Measurements from ENCODE around the gene FIP1L1.
A peak's percentile ranks its signal among the peaks of the same experiment; 100 is the strongest.
"Not testable (repeated sequence)": the region's sequence is repeated elsewhere in the genome, so short reads cannot be mapped to it uniquely, and the experiment has no call there.

Gene FIP1L1

GRCh38 chr4:53380221-53380620 is 2.8 kb downstream of the FIP1L1 start:
- DNase-seq: no peak

DNA sequence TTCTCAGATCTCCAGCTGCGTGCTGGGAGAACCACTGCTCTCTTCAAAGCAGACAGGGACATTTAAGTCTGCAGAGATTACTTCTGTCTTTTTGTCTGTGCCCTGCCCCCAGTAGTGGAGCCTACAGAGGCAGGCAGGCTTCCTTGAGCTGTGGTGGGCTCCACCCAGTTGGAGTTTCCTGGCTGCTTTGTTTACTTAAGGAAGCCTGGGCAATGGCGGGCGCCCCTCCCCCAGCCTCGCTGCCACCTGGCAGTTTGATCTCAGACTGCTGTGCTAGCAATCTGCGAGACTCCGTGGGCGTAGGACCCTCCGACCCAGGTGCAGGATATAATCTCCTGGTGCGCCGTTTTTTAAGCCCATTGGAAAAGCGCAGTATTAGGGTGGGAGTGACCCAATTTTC is 32.0 kb downstream of the FIP1L1 start:
- DNase-seq: not testable (repeated sequence)

DNA sequence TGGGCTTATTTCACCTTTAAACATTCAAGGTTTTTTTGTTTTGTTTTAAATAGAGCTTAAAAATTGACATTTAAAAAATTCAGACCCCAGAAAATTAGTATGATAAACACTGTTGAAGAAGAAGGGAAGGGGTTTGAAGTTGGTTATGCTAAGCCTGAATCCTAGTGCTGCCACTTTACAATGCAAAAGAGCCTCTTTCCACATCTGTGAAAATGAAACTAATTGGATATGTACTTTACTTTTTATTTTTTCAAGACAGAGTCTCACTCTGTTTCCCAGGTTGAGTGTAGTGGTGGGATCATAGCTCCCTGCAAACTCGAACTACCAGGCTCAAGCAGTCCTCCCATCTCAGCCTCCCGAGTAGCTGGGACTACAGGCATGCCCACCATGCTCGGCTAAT is 41.8 kb downstream of the FIP1L1 start:
- DNase-seq: no peak

- no peak for DNase-seq
These were observed 44.4 kb downstream of the FIP1L1 start for GRCh38 chr4:53421791-53422190.

- DNase-seq: no peak
These were observed 44.9 kb downstream of the FIP1L1 start for GRCh38 chr4:53422367-53422766.

- DNase-seq: no peak
These were observed 46.8 kb downstream of the FIP1L1 start for GRCh38 chr4:53424280-53424679.

DNA sequence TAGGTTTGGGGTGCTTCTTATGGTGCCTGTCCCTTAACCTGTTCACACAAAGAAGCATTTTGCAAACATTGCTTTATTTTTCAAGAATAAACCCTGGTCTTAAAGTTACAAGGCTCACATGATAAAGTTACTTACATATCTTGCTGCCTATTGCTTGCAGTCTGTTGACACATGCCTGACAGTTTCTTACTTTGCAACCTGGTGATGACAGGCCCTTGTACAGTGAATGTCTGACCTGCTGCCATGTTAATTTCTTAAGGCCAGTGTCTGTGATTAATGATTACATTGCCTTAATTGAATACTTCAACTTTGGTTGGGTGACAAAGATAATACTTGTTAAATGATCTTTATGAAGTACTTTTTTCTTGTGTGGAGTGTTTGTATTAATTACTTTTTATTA is 49.9 kb downstream of the FIP1L1 start:
- no peak for DNase-seq

GRCh38 chr4:53431052-53431451 is 53.6 kb downstream of the FIP1L1 start:
- DNase-seq: no peak

GRCh38 chr4:53432528-53433424 is 55.3 kb downstream of the FIP1L1 start:
- DNase-seq: no peak

- DNase-seq: no peak
These were observed 58.8 kb downstream of the FIP1L1 start for GRCh38 chr4:53436251-53436650.

GRCh38 chr4:53441564-53441963 is 64.1 kb downstream of the FIP1L1 start:
- no peak for DNase-seq

GRCh38 chr4:53444954-53445353 is 67.5 kb downstream of the FIP1L1 start:
- DNase-seq: no peak

GRCh38 chr4:53450773-53451172 is 73.3 kb downstream of the FIP1L1 start:
- no peak for DNase-seq

DNA sequence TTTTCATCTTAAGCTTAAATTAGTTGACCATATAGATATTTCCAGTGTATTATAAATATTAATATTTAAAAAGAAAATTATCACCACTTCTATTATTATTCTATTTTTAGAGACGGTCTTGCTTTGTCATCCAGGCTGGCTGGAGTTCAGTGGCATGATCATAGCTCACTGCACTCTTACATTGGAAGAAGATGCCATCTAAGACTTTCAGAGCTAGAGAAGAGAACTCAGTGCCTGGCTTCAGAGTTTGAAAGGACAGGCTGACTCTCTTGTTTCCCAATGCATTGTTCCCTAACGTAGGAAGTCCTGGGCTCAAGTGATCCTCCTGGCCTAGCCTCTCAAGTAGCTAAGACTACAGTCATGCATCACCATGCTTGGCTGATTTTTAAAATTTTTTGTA is 75.9 kb downstream of the FIP1L1 start:
- no peak for DNase-seq

DNA sequence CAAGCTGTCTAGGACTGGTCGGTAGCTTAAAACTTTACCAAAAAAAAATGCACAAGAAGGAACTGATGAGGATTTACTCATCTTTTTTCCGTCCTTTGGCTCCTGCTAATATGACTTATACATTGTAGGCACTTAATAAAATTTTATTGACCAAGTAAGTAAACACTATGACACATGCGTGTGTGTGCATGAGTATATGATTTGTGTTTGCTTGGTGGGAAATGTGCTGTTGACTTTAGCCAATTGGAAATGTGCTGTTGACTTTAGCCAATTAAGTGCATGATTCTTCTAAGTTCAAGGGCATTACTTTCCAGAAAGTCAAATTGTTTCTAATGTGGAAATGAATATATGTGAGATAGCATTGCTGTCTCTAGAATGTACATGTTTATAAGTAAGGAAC is 78.3 kb downstream of the FIP1L1 start:
- DNase-seq: no peak

GRCh38 chr4:53456178-53456577 is 78.7 kb downstream of the FIP1L1 start:
- no peak for DNase-seq

- peak; percentile 7 for DNase-seq
These were observed 82.1 kb downstream of the FIP1L1 start for GRCh38 chr4:53459548-53459947.

DNA sequence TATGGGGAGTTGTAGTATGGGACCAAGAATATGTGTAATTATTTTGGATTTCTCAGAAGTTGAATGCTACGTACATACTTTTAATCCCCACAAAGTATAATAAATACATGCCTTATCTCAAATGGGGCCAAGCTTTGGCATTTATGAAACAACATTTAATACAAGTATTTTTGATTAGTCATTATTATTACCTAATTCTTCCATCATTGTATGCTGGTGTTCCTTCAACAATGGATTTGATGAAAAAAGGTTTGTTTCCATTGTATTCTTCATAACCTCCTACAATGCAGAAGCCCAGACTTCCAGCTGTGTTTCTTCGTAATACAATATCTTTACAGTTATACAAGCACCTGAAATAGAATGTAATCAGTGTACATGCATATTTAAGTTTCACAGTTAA is 83.8 kb downstream of the FIP1L1 start:
- peak; percentile 63 for DNase-seq

DNA sequence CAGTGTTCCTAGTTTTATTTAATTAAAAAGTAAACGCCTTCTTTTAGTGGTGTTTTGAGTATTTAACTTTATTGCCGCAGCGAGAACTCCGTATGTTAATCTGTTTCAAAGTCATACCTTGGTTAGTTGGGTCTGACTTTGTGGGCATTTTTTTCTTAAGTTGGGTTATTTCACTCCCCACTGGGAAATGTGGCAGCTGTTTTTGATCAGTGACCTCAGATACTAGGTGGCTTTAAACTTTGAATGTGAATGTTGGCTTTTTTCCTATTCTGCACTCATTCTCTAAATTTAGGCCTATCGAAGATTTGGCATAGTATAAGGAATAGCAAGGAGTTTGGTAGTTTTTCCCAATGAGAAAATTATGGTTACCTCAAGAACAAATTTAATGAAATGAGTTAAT is 85.9 kb downstream of the FIP1L1 start:
- no peak for DNase-seq

DNA sequence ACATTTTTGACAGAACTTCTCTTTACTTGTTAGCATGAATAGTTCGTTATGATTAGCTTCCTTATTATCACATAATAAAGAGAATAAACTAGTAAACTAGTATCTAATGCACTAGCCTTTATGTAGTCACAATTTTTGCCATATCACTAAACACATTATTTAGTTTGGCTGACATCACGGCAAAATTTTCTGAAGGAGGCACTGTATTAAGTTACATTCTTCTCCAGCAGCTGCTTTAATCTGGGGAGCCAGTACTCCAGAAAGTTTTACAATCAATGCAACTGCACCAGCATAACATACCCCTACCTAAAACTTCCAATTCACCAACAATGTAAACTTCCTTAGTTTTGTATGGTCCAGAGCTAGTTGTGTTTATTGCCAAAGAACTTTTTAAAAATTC is 87.8 kb downstream of the FIP1L1 start:
- DNase-seq: no peak

DNA sequence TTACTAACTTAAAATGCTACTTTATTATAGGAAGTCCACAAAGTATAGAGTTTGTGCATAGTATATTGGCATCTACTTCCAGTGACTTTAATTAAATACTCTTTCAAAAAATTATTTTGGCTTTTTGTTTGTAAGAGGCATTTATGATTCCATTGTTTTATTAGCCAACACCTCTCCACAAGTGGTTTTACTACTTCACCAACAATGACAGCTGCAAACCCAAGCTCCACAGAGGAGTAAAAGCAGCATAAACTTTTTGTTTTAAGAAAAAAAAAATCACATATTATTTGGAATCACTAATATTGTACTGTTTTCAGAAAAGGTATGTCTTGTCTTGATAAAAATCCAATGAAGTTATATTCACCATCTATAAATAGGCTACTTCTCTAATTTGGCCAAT is 88.5 kb downstream of the FIP1L1 start:
- DNase-seq: no peak

- not testable (repeated sequence) for DNase-seq
These were observed 89.1 kb downstream of the FIP1L1 start for GRCh38 chr4:53466576-53466975.

DNA sequence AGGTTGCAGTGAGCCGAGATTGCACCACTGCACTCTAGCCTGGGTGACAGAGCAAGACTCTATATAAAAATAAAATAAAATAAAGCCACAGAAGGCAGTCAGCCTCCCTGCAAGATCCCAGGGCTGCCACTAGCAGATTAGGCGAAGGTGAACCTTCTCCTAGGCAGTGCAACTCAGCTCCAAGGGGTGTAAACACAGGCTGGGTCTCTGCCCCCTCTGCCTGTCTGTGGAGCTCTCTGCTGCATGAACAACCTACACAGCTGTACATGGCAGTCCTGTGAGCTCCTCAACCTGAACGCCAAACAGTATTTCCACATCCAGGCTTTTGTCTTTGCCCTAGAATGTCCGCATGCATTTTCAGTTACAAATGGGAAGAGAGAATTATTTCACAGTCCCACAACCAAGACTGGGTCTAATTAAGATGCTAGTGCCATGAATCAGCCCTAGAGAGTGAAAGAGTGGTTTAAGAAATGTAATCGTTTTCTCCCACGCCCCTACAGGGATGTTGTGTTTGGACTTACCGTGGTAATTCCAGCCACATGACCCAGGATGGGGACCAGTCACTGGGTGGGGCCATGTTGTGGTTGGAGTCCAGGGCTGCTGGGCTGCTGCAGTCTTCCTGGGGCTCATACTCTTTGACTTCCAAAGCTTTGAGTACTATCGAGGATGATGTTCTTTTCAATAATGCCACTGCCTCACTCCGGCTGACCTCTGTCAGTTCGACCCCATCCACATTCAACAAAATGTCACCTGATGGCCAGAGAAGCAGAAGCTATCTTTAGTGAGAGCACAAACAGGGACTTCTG is 99.0 kb downstream of the FIP1L1 start:
- DNase-seq: no peak

- DNase-seq: no peak
These were observed 99.7 kb downstream of the FIP1L1 start for GRCh38 chr4:53477038-53477565.

Data from NCI-H146 (cell line).